H9 (cell line): ENCODE results near the gene PHF8. TPM values are rescaled to one million over a fixed set of nuclear protein-coding genes. Genes with fewer than 3 reads are reported as not detected.

Source experiments
- DNase-seq: peaks from one replicate; pipeline ENCODE4 v3.0.0-alpha.2; 2017
- H2AFZ ChIP-seq: one replicate; pipeline ENCODE4 v1.6.1; 2013; ENCODE audit warnings: mild to moderate bottlenecking, low read length, control low read depth, moderate library complexity
- H2AK5ac ChIP-seq: 2 replicates; pipeline ENCODE4 v1.6.1; 2013; ENCODE audit warnings: low read length, control low read depth, mixed read lengths; ENCODE audit not compliant: insufficient read length
- H2BK120ac ChIP-seq: one replicate; pipeline ENCODE4 v1.6.1; 2013; ENCODE audit warnings: low read depth, mild to moderate bottlenecking, low read length, control low read depth, inconsistent platforms; ENCODE audit not compliant: poor library complexity, severe bottlenecking
- H2BK12ac ChIP-seq: 2 replicates; pipeline ENCODE4 v1.6.1; 2013; ENCODE audit warnings: low read length, control low read depth, mixed read lengths, low read depth; ENCODE audit not compliant: insufficient read length
- H2BK15ac ChIP-seq: 2 replicates; pipeline ENCODE4 v1.6.1; 2013; ENCODE audit warnings: low read depth, low read length, control low read depth
- H2BK20ac ChIP-seq: one replicate; pipeline ENCODE4 v1.6.1; 2013; ENCODE audit warnings: low read depth, mild to moderate bottlenecking, low read length, control low read depth, inconsistent platforms; ENCODE audit not compliant: poor library complexity, severe bottlenecking
- H2BK5ac ChIP-seq: 2 replicates; pipeline ENCODE4 v1.6.1; 2013; ENCODE audit warnings: low read length, control low read depth, mixed read lengths; ENCODE audit not compliant: insufficient read length
- H3K14ac ChIP-seq: 2 replicates; pipeline ENCODE4 v1.6.1; 2013; ENCODE audit warnings: low read length, control low read depth; ENCODE audit not compliant: insufficient read depth
- H3K18ac ChIP-seq: 2 replicates; pipeline ENCODE4 v1.6.1; 2013; ENCODE audit warnings: low read depth, mild to moderate bottlenecking, mixed read lengths, low read length, control low read depth; ENCODE audit not compliant: insufficient read length
- H3K23ac ChIP-seq: 2 replicates; pipeline ENCODE4 v1.6.1; 2013; ENCODE audit warnings: low read length, control low read depth, mixed read lengths, low read depth; ENCODE audit not compliant: insufficient read length
- H3K23me2 ChIP-seq: 2 replicates; pipeline ENCODE4 v1.6.1; 2013; ENCODE audit warnings: low read depth, mild to moderate bottlenecking, mixed read lengths, low read length, control low read depth; ENCODE audit not compliant: insufficient read length, poor library complexity, severe bottlenecking
- H3K27ac ChIP-seq: 2 replicates; pipeline ENCODE4 v1.5.1; 2013; ENCODE audit warnings: low read length, control low read depth, mixed read lengths, low read depth; ENCODE audit not compliant: insufficient read length
- H3K27me3 ChIP-seq: 2 replicates; pipeline ENCODE4 v1.6.1; 2013; ENCODE audit warnings: low read length, control low read depth, inconsistent platforms; ENCODE audit not compliant: insufficient read depth
- H3K4ac ChIP-seq: 2 replicates; pipeline ENCODE4 v1.6.1; 2013; ENCODE audit warnings: low read depth, mild to moderate bottlenecking, control low read depth, inconsistent platforms, low read length, moderate library complexity
- H3K4me1 ChIP-seq: 2 replicates; pipeline ENCODE4 v1.6.1; 2013; ENCODE audit warnings: low read length, control low read depth, inconsistent platforms; ENCODE audit not compliant: insufficient read depth
- H3K4me2 ChIP-seq: 2 replicates; pipeline ENCODE4 v1.6.1; 2013; ENCODE audit warnings: low read length, control low read depth, mixed read lengths; ENCODE audit not compliant: insufficient read length, insufficient read depth
- H3K56ac ChIP-seq: 2 replicates; pipeline ENCODE4 v1.6.1; 2013; ENCODE audit warnings: low read depth, mild to moderate bottlenecking, mixed read lengths, low read length, control low read depth; ENCODE audit not compliant: insufficient read length
- H3K79me1 ChIP-seq: 2 replicates; pipeline ENCODE4 v1.6.1; 2013; ENCODE audit warnings: low read depth, mild to moderate bottlenecking, moderate library complexity, low read length, control low read depth, inconsistent platforms; ENCODE audit not compliant: insufficient read depth, poor library complexity, severe bottlenecking
- H3K79me2 ChIP-seq: 2 replicates; pipeline ENCODE4 v1.6.1; 2013; ENCODE audit warnings: low read length, control low read depth, inconsistent platforms; ENCODE audit not compliant: insufficient read depth
- H3K9ac ChIP-seq: 2 replicates; pipeline ENCODE4 v1.6.1; 2013; ENCODE audit warnings: low read length, control low read depth, mixed read lengths; ENCODE audit not compliant: insufficient read length; ENCODE audit errors: extremely low read depth
- H3K9me3 ChIP-seq: one replicate; pipeline ENCODE4 v1.6.1; 2013; ENCODE audit warnings: low read depth, low read length, inconsistent platforms; ENCODE audit not compliant: control insufficient read depth
- H3T11ph ChIP-seq: one replicate; pipeline ENCODE4 v1.6.1; 2013; ENCODE audit warnings: mild to moderate bottlenecking, low read length, control low read depth, inconsistent platforms
- H4K20me1 ChIP-seq: one replicate; pipeline ENCODE4 v1.6.1; 2013; ENCODE audit not compliant: control insufficient read depth, insufficient read length, insufficient read depth
- H4K5ac ChIP-seq: 2 replicates; pipeline ENCODE4 v1.6.1; 2013; ENCODE audit warnings: low read depth, mild to moderate bottlenecking, mixed read lengths, low read length, control low read depth; ENCODE audit not compliant: insufficient read length
- H4K8ac ChIP-seq: replicated peaks from 2 replicates; pipeline ENCODE4 v1.6.1; 2013; ENCODE audit warnings: low read length, control low read depth, mixed read lengths, low read depth; ENCODE audit not compliant: insufficient read length
- H4K91ac ChIP-seq: 2 replicates; pipeline ENCODE4 v1.6.1; 2013; ENCODE audit warnings: low read depth, mild to moderate bottlenecking, moderate library complexity, mixed read lengths, low read length, control low read depth; ENCODE audit not compliant: insufficient read length
- H3K27ac Mint-ChIP-seq, 3 experiments: 2 replicates in 2 of 3; 3 replicates in 1 of 3; pipeline ENCODE4 v1.8.0; 2020 to 2021; ENCODE audit warnings: mixed read lengths in 3 of 3, mild to moderate bottlenecking in 1 of 3, moderate library complexity in 1 of 3
- H3K27me3 Mint-ChIP-seq: 2 replicates; pipeline ENCODE4 v1.8.0; 2021; ENCODE audit warnings: low read depth, mild to moderate bottlenecking, moderate library complexity, mixed read lengths
- H3K36me3 Mint-ChIP-seq, 3 experiments: 2 replicates in 2 of 3; 3 replicates in 1 of 3; pipeline ENCODE4 v1.8.0; 2020 to 2021; ENCODE audit warnings: low read depth in 3 of 3, mixed read lengths in 3 of 3; ENCODE audit not compliant: insufficient read depth in 1 of 3
- H3K4me1 Mint-ChIP-seq, 2 experiments: 2 replicates each; pipeline ENCODE4 v1.8.0; 2020; ENCODE audit warnings: mixed read lengths in 2 of 2
- H3K4me3 Mint-ChIP-seq, 2 experiments: 2 replicates in 1 of 2; 3 replicates in 1 of 2; pipeline ENCODE4 v1.8.0; 2020 to 2021; ENCODE audit warnings: mild to moderate bottlenecking in 2 of 2, mixed read lengths in 2 of 2, moderate library complexity in 1 of 2
- H3K9me3 Mint-ChIP-seq, 2 experiments: 2 replicates in 1 of 2; 3 replicates in 1 of 2; pipeline ENCODE4 v1.8.0; 2020; ENCODE audit warnings: mild to moderate bottlenecking in 2 of 2, mixed read lengths in 2 of 2, moderate library complexity in 1 of 2
- WGBS: extraction: QIAGEN DNeasy Blood & Tissue Kit; methylation state at CpG from one replicate; pipeline ENCODE4 v1.1.7; 2013; ENCODE audit warnings: missing lambda C conversion rate, low lambda C conversion rate, mixed read lengths; ENCODE audit not compliant: insufficient read length; ENCODE audit errors: extremely low coverage; 5-methylcytosine and 5-hydroxymethylcytosine counted together
- total RNA-seq: library from RNA; stranded (reverse); gene quantifications from 2 replicates; pipeline ENCODE4 v1.2.1, GENCODE V29; 2021
- TF ChIP-seq, protein P1 (sequence below): fragments of 200-600 bp; sonication (generic); conservative IDR thresholded peaks from 3 replicates; pipeline ENCODE4 v1.8.0; 2021; ENCODE audit warnings: antibody characterized with exemption, mild to moderate bottlenecking

PHF8 gene
- total RNA-seq, 1 experiment from 2014 or later, result 38.9 TPM

DNA sequence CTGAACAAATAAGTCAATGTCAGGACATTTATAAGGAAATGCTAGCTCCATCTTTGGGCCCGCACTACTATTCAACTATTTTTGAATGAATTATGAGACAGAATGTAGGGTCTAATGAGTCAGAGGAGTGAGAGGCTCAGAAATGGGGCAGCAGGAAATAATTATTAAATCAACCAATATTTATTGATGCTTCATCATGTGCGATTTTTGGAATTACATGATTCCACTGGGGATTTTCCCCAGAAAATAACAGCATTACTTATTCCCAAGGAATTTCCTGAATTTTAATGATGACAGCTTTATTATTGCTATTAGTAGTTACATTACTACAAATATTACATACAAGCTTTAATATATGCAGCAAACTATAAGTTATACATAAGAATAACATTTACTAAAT is 49.3 kb upstream of the PHF8 start:
- Histone ChIP-seq H2BK5ac (no peak overlapping the region), H2BK20ac (no peak overlapping the region), H4K91ac (no peak overlapping the region), H2BK15ac (no peak overlapping the region), H3K4ac (no peak overlapping the region), H3K27me3 (no peaks in the 10 kb centered on the region), H2AFZ (no peak overlapping the region), H3K27ac (no peak overlapping the region), H3K23me2 (no peaks in the 10 kb centered on the region), H3K79me2 (no peaks in the 10 kb centered on the region), H3K4me1 (no peaks in the 10 kb centered on the region), H2BK12ac (no peak overlapping the region), H2BK120ac (no peak overlapping the region), H3K23ac (no peak overlapping the region), H4K20me1 (no peaks in the 10 kb centered on the region), H3K9me3 (no peaks in the 10 kb centered on the region), H3T11ph (no peak overlapping the region), H3K79me1 (no peaks in the 10 kb centered on the region), H3K4me2 (no peak overlapping the region), H3K18ac (no peak overlapping the region), H4K8ac (no peak overlapping the region), H3K56ac (no peak overlapping the region), H4K5ac (no peak overlapping the region), H2AK5ac (no peak overlapping the region), H3K9ac (no peak overlapping the region), H3K14ac (no peak overlapping the region)
- no CpG with 5 or more reads among the region's 2 CpGs for WGBS
- TF ChIP-seq, protein P1, sequence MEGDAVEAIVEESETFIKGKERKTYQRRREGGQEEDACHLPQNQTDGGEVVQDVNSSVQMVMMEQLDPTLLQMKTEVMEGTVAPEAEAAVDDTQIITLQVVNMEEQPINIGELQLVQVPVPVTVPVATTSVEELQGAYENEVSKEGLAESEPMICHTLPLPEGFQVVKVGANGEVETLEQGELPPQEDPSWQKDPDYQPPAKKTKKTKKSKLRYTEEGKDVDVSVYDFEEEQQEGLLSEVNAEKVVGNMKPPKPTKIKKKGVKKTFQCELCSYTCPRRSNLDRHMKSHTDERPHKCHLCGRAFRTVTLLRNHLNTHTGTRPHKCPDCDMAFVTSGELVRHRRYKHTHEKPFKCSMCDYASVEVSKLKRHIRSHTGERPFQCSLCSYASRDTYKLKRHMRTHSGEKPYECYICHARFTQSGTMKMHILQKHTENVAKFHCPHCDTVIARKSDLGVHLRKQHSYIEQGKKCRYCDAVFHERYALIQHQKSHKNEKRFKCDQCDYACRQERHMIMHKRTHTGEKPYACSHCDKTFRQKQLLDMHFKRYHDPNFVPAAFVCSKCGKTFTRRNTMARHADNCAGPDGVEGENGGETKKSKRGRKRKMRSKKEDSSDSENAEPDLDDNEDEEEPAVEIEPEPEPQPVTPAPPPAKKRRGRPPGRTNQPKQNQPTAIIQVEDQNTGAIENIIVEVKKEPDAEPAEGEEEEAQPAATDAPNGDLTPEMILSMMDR, result no peak
- no peak for DNase-seq
- Mint-ChIP-seq H3K27ac (no peak overlapping the region), H3K9me3 (peaks cover 49 to 59% of the 10 kb centered on the region in 2 experiments), H3K4me1 (peaks cover 0 to 2% of the 10 kb centered on the region in 2 experiments; a peak in 1 of 4 replicates), H3K36me3 (peaks cover 0 to 6% (median 2%) of the 10 kb centered on the region in 3 experiments; a peak in 3 of 7 replicates), H3K27me3 (no peaks in the 10 kb centered on the region), H3K4me3 (no peak overlapping the region)
